Measurements from ENCODE around the gene FAR1.
"Not testable (repeated sequence)": the region's sequence is repeated elsewhere in the genome, so short reads cannot be mapped to it uniquely, and the experiment has no call there.

Gene FAR1

DNA sequence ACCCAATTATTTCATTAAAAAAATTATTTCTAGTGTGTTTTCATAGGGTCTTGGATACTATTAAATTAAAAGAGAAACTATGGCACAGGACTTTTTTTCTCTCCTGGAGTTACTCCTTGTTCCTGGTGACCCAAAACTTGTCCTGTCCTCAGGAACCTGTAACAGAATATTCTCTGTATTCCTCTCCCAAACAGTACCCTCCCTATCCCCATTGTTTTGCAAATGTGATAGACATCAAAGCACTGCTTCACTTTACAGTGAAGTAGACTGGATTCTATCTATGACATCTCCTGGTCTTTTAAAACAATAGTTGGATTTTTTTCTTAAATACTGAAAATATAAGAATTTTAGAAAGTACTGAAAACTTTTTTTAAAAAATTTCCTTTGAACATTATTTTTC is 37.2 kb downstream of the FAR1 start:
- no peak for DNase-seq (ENCODE audit: low read depth, low spot score)

DNA sequence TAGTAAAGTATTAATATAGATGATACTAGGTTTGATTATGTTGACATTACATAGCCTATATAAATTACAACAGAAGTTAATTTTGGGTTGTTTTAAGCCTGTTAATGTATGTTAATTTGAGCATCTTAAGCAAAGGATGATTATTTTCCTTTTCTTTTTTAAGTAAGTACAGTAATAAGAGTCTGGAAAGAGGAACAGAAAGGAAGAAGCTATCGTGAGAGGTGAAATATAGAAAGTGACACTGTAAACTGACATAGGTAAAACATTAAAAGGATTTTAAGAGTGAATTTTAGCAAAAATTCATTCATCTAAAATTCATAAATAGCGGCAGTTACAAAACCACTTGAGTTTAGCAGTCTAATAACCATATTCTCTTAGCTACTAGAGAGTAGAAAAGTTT is 45.5 kb downstream of the FAR1 start:
- DNase-seq (ENCODE audit: low read depth, low spot score), result no peak

DNA sequence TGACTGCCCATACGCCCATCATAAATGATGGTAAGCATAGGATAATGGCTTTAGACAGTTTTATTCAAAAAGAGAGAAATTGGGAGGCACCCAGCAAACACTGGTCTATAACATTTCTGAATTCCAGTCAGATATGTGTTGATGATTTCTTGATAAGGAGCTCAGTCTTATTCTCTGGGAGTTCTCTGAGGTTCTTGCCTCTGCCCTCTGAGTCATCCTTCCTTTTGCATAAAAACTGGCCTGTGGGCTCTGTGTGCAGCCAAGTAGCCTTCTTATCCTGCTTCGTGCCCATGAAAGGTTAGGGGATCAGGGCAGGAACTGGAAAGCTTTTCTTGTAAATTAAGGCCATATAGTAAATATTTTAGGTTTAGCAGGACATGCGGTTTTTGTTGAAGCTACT is 48.9 kb downstream of the FAR1 start:
- DNase-seq (ENCODE audit: low read depth, low spot score), result peak; percentile 73

DNA sequence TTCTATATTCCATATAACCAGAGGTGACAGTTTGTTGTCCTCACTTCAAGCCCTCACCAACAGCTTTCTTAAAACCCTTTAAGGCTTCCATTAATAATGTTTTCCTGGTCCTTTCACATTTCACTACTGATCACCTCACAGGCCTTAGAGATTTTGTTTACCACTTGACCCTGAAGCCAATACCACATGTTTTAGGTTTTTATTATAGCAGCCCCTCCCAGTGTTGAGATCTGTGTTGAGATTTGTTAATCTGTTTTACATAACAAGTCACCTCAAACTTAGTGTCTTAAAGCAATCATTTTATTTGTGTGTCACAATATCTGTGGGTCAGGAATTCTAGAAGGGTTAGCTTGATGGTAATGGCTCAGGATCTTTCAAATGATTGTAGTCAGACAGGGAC is 49.9 kb downstream of the FAR1 start:
- no peak for DNase-seq (ENCODE audit: low read depth, low spot score)

DNA sequence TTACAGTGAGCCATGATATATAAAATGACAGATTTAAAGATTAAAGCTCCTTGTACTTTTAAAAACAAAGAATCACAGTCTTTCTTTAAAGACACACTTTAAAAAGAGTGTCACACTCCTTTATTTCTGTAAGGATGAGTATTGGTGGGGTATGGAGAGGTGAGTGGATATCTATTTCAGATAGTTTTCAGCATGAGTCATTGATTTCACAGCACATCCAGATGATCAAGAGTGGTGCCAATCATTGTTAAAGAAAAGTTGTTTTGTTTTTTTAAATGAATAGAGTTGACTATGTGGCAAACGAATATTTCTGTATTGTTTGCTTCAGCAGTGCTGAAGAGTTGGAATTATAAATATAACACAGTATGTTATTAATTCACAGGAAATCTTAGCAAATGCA is 52.5 kb downstream of the FAR1 start:
- no peak for DNase-seq (ENCODE audit: low read depth, low spot score)

DNA sequence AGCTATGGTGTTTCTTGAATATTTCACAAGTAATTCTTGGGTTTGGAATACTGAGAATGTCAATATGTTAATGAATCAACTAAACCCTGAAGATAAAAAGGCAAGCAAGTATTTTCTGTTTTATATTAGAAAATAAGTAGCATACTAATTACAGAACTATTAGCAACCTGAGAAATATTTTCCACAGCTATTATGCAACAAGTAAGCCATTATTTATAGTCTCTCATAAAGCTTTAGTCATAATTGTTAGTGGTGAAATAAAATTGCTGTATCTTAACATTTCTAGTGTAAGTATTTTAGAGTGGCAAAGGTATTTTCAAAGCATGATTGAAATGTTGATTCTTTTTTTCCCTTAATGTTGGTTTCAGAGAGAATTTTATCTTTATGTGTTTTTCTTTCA is 53.3 kb downstream of the FAR1 start:
- DNase-seq (ENCODE audit: low read depth, low spot score), result no peak

DNA sequence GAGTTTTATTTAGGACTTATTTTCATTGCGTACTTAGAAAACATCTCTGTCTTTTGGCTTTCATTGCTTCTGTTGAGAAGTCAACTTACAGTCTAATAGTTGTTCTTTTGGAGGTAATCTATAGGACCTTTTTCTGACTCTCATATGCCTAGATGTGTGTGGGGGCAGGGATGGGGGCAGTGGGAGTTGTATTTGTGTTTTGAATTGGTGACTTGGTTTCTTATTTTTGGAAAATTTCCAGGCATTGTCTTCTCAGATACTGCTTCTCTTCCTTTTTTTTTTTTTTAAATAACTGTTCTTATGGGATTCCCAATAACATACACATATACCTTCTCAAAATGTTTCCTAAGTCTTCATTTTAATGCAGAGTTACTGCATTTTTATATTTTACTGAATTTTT is 58.0 kb downstream of the FAR1 start:
- no peak for DNase-seq (ENCODE audit: low read depth, low spot score)

DNA sequence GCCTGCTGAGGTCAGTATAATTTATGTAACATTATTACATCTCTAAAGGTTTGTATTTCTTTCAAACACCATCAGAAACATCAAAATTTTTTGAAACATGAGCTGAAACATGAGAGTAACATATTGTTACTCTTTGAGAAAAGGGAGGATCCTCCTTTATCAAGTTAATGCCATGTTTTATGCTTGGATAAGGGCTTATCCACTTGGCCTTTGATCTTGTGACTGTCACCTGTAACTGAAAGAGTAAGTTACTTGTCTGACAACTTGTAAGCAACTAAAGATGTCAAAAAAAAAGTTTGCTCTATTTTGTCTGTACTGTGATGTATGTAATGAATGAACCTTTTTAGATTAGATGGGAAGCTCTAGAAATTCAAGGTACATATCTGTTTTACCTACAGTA is 59.6 kb downstream of the FAR1 start:
- DNase-seq (ENCODE audit: low read depth, low spot score), result no peak

DNA sequence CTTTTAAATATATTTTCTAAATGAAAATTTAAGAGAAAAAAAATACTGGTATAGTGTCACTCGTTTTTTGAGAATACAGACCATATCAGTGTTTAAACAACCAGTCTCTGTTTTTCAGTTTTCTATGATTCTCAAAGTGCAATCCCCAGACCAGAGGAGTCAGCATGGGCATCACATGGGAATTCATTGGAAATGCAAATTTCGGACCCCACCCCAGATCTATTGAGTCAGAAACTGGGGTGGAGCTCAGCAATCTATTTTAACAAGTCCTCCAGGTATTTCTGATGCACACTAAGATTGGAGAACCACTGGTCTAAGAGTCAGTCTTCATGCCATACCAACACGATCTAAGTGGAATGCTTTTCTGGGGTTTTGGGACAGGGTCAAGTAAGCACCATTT is 66.1 kb downstream of the FAR1 start:
- DNase-seq (ENCODE audit: low read depth, low spot score), result no peak

DNA sequence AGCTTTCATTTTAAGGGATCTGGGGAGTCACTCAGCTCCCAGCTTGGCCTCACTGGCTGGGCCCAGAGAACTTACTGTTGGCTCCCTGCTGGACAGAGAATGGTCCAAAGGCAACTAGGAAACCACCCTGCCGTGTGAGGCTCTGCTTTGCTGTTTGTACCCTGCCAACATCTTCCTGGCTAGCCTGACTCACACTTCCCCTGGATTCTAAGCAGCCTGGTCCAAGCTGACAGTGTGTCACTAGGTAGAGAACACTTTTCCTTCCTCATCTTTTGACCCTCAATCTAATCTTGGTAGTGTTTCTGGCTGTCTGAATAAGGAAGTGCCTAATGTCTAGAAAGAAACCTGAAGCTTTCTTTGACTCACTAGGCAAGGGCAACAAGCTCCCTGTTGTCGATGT is 76.7 kb downstream of the FAR1 start:
- DNase-seq (ENCODE audit: low read depth, low spot score), result peak; percentile 8

DNA sequence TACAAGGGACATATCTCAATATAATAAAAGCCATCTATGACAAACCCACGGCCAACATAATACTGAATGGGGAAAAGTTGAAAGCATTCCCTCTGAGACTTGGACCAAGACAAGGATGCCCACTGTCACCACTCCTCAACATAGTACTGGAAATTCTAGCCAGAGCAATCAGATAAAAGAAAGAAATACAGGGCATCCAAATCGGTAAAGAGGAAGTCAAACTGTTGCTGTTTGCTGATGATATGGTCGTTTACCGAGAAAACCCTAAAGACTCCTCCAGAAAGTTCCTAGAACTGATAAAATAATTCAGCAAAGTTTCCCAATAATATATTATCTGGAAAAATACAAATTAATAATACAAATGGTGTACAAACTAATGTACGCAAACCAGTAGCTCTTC is 84.8 kb downstream of the FAR1 start:
- not testable (repeated sequence) for DNase-seq (ENCODE audit: low read depth, low spot score)

DNA sequence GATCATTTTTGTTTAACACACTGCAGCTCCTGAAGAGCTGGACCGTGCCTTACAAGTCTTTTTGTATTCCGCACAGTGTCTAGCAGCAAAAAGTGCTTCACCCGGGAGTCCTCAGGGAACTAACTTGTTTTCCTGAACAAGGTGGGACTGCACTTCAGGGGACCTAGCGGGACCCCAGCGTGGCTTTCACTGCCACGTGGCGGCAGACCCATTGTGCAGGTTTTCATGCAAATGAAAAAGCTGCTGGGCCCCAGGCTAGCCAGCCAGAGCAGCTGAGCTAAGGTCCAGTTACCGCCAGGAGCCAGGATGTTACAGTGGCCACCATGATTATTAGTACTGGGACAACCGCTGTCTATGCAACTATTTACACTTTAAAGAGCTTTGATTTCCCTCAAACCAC is 90.6 kb downstream of the FAR1 start:
- no peak for DNase-seq (ENCODE audit: low read depth, low spot score)

DNA sequence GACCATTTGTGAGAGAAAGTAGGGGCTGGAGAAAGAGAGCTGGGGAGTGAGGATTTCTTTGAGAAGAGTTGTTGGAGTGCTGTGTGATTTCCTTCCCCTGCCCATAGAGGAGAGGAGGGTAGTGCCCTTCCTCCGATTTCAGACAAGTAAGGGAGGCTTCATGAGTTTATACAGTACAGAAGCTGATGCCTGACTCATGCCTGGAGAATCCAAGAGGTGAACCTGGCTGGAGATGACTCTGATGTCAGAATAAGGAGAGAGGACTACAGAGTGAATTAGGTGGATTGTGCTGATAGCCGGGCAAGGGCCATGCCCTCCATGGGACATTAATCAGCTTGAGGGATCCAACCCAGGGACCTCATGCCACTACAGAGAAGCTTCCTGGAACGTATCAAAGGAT is 91.6 kb downstream of the FAR1 start:
- DNase-seq (ENCODE audit: low read depth, low spot score), result peak; percentile 10

DNA sequence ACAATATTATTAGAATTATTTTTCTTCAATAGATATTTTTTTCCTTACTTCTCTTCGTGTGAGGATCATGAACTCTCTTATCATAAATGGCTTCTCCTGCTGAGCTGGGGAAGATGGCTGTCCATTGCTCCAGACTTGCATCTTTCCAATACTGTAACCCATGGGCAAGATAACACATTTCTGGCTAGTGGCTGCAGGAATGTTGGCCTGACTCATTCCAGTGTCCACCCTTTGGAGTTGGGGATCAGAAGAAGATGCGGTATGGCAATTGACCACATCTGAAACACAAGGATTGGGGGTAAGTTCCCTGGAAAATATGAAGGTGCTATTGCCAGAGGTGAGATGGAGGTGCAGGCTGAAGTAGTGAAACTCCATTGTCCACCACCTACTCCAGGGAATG is 92.8 kb downstream of the FAR1 start:
- DNase-seq (ENCODE audit: low read depth, low spot score), result peak; percentile 27

DNA sequence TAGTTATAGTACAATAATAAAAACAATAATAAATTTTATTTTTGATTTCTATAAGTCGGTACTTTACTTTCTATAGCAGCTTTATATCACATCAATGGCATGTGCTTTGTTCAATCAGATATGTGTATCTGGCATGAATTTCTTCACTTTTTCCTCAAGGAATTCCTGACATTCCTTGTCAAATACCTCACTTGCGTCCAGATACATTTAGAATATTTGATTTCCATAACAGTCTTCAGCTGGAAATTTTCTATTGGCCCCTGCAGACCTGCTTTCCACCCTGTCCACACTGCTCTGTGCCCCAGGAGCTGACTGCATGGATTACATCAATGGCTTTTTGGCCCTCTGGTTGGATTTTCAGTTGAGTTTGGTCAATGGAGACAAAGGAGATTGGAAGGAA is 93.2 kb downstream of the FAR1 start:
- DNase-seq (ENCODE audit: low read depth, low spot score), result peak; percentile 35

DNA sequence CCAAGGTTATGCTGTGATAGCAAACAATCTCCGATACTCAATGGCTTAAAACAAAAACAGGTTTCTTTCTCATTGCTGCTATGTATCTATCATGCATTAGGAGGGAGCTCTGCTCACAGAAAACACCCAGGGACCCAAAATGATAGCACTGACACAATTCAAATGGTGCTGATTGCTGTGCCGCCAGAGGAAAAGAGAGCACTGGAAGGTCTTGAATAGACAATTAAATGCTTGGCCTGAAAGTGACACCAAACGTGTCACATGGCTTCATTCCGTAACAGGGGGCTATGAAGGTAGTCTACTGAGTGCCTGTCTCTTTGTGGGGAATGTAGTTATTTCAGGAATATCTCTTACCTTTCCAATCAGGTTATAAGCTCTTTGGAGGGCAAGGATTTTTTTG is 94.2 kb downstream of the FAR1 start:
- DNase-seq (ENCODE audit: low read depth, low spot score), result no peak

DNA sequence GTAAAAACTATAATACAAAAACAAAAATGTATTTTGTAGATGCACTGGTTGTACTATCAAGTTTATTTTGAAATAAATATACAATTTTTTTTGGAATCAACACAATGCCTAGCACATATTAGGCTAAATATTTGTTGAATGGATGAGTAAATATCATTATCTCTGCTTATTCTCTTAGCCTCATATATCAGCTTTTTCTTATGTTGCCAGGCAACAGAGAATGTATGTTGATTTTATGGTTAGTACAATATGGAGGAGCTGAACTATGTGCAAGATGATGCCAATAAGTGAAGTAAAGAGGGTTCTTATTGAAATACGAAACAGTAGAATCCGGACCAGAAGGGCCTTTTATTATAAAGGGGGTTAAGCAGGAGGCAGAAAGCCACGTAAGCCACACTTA is 94.9 kb downstream of the FAR1 start:
- no peak for DNase-seq (ENCODE audit: low read depth, low spot score)

DNA sequence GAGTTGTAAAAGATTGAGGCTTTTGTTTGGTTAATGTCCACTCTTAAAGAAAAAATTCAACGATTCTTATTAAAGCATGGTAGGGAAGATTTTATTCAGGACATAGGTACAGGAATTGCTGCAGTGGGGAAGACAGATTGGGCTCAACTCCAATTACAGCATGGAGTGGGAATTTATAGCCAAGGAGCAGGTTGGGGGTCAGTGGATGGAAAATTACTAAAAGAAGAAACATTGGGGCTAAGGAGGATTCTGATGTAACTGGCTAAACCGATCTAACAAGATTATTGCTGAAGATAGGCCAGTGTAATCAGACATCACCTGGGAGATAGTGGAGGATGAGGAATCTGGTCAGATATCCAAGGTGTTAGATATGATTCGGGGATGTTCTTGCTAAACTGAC is 97.4 kb downstream of the FAR1 start:
- no peak for DNase-seq (ENCODE audit: low read depth, low spot score)

DNA sequence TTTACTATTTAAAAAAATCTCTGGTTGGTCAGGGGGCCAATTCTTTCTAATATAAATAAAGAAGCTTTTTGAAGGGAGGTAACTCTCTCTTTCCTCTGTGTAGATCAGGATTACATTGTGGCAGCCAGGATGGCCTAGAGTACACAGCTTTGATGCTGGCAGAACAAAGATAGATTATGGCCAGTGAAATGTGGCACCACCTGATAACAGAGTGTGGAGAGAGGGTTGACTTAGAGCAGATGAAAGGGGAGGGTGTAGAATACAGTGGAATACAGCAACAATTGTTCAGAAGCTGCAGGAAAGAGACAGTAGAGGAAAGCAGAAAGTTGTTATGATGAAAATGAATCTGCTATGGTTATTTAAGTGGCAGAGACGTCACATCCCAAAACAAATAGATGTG is 99.0 kb downstream of the FAR1 start:
- no peak for DNase-seq (ENCODE audit: low read depth, low spot score)

DNA sequence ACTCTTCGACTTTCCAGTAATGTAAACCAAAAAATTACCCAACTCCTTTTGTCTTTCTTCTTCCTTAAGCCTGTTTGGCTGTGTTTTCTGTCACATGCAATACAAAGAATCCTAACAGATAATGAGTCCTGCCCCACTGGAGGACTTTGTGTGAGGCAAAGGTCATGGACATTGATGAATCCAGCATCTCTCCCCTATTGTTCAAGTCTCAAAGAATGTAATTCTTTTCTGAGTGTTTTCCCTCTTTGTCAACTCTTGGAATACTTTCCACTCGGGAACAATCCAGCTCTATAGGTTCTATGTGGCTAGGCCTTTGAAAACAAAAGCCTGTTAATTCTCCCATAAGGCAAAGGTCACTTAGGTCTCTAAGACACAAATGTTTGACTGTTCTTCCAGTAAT is 100.7 kb downstream of the FAR1 start:
- DNase-seq (ENCODE audit: low read depth, low spot score), result no peak

DNA sequence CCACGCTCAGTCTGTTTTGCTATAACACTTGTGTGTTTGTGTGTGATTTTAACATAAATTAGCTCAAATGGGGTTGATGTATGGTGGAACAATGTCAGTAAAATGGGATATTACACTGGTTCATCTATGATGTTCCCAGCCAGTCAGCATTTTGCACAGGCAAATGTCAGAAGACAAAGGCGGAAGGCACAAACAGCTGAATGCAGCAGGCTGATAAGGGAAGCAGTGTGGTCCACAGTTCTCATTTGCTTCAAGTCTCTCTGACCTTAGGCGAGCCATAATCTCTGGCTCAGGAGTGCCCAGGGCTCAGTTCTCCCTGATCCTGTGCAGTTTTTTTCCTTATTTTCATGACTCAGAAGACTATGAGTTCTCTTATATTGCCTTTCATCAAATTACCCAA is 102.7 kb downstream of the FAR1 start:
- no peak for DNase-seq (ENCODE audit: low read depth, low spot score)

DNA sequence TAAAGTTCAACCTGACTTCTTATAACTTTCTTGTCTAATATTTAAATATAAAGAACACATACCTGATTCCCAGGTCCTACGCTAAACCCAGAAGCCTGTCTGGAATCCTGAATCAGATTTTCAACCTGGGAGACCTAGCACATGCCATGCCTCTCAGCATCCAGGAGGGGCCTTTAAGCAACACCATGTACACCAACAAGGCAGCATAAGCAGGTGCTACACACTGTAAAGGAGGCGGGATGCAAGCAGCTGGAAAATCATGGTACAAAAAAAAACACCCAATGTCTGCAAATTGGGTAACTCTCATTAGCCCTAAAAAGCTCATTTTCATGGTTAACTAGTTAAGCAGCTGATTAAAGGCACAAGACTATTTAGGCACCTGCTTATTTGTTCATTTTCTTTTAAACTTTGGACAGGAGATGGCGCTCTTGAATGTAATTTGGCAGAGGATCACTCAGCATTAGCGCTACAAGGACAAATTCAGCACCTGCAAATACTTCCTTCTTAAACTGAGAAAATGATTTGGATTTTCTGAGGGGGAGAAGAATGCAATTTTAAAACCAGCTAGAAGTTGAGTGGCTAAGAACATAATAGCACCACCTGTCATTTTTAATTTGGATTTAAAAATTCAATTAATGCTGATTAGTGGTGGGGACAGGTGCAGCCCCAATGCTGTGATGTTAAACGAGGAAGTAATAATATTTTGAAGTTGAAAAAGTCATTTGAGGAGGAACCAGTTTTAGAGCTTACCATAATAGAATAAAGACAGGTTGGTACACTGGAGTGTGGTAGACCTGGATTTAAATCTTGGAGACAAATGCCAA is 104.0 kb downstream of the FAR1 start:
- peak; percentile 72 for DNase-seq (ENCODE audit: low read depth, low spot score)

DNA sequence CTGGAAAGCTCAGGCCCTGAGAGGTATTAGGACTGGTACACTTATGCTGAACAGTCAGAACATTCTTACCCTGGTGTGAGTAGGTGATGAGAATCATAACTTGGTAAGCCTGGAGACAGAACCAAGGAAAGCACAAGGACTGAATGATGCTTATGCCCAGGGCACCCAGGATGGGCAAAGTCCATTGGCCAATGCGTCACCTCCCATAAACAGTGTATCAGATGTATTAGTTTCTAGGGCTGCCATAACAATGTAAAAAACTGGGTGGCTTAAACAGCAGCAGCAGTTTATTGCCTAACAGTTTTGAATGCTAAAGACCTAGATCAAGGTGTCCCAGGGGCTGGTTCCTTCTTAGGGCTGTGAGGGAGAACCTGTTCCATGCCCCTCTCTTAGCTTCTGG is 107.0 kb downstream of the FAR1 start:
- DNase-seq (ENCODE audit: low read depth, low spot score), result no peak

All from astrocyte of the hippocampus (primary cell).